ENCODE measurements around the gene TMEM178B. TPM values are rescaled to one million over a fixed set of nuclear protein-coding genes. Genes with fewer than 3 reads are reported as not detected.
A peak's percentile ranks its signal among the peaks of the same experiment; 100 is the strongest.
"Not testable (repeated sequence)": the region's sequence is repeated elsewhere in the genome, so short reads cannot be mapped to it uniquely, and the experiment has no call there.

TMEM178B gene
- total and polyA plus RNA-seq, 10 of the 15 experiments (the other 5 are each of a cell fraction or from before 2014, with no cell fraction given), result 0.01 to 1.1 (median 0.04) TPM; not detected in 2

DNA sequence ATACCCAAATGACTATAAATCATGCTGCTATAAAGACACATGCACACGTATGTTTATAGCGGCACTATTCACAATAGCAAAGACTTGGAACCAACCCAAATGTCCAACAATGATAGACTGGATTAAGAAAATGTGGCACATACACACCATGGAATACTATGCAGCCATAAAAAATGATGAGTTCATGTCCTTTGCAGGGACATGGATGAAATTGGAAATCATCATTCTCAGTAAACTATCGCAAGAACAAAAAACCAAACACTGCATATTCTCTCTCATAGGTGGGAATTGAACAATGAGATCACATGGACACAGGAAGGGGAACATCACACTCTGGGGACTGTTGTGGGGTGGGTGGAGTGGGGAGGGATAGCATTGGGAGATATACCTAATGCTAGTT, 35.8 kb upstream of the TMEM178B start:
- H3K27me3 ChIP-seq (replicated peaks in 1 of 2; ENCODE audit: control insufficient read depth in 2 of 2, insufficient read depth in 2 of 2, low read length in 1 of 2); in situ Hi-C loops (cut with MboI); H2AFZ ChIP-seq (ENCODE audit: control insufficient read depth, low read depth, low read length); H3K9ac ChIP-seq (ENCODE audit: control insufficient read depth, insufficient read depth, low read length); H3K4me3 ChIP-seq; intact Hi-C loops (cut with micrococcal nuclease; ENCODE audit: unreplicated experiment); H3K79me2 ChIP-seq (ENCODE audit: control insufficient read depth, insufficient read depth, low read length); CTCF ChIA-PET; H3K27ac ChIP-seq (ENCODE audit: control insufficient read depth, insufficient read depth); BruUV-seq (replicated peaks); POLR2A ChIA-PET; DNase-seq (ENCODE audit: low read depth, low spot score); H3K4me1 ChIP-seq (ENCODE audit: control insufficient read depth, insufficient read depth, low read length); RAD21 ChIA-PET (ENCODE audit: unreplicated experiment); SMC1A ChIA-PET (ENCODE audit: uncharacterized antibody, unreplicated experiment); H4K20me1 ChIP-seq (ENCODE audit: control insufficient read depth, insufficient read depth); H3K36me3 ChIP-seq (ENCODE audit: control insufficient read depth in 2 of 2, insufficient read depth in 2 of 2, low read length in 1 of 2); FAIRE-seq; H3K9me3 ChIP-seq (replicated peaks; ENCODE audit: control insufficient read depth, insufficient read depth, low read length); H3K4me2 ChIP-seq (ENCODE audit: control insufficient read depth, insufficient read depth); ATAC-seq: not testable (repeated sequence)
- WGBS (ENCODE audit: insufficient coverage, insufficient replicate concordance, low lambda C conversion rate, missing lambda C conversion rate), result 94% methylated on average over 3 of the region's 3 CpGs

DNA sequence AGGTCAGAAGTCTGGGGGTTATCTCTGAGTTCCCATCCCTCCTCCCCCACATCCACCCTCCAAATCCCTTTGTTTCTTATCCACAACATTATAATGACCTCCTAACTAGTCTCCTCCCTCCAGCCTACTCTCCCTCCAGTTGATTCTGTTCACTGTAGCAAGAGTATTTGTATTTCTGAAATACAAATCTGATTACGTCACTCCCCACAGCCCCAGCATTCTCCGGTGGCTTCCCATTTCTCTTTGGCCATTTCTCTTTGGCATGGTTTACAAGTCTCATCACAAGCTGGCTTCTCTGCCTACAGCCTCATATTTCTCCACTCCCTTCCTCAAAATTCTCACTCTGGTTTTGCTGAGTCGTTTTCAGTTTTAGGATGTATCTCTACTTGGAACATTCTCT, 34.5 kb upstream of the TMEM178B start:
- in situ Hi-C loops (cut with MboI), result no loop called here
- H3K36me3 ChIP-seq (ENCODE audit: control insufficient read depth in 2 of 2, insufficient read depth in 2 of 2, low read length in 1 of 2), result no peaks in the 10 kb centered on the region
- H3K9ac ChIP-seq (ENCODE audit: control insufficient read depth, insufficient read depth, low read length), result no peak overlapping the region
- intact Hi-C loops (cut with micrococcal nuclease; ENCODE audit: unreplicated experiment), result no loop called here
- BruUV-seq (replicated peaks), result no TSS peak
- no peaks in the 10 kb centered on the region for H3K9me3 ChIP-seq (replicated peaks; ENCODE audit: control insufficient read depth, insufficient read depth, low read length)
- RAD21 ChIA-PET (ENCODE audit: unreplicated experiment), result no interaction called here
- SMC1A ChIA-PET (ENCODE audit: uncharacterized antibody, unreplicated experiment), result no interaction called here
- POLR2A ChIA-PET, result interaction anchor here (0.7 kb wide), 1 partner anchor 996 kb away, joined by 3 read pairs; no protein-coding TSS in a partner anchor
- ATAC-seq, result no peak
- H3K79me2 ChIP-seq (ENCODE audit: control insufficient read depth, insufficient read depth, low read length), result no peaks in the 10 kb centered on the region
- DNase-seq (ENCODE audit: low read depth, low spot score), result no peak
- H3K27me3 ChIP-seq (replicated peaks in 1 of 2; ENCODE audit: control insufficient read depth in 2 of 2, insufficient read depth in 2 of 2, low read length in 1 of 2), result no peaks in the 10 kb centered on the region
- no peak overlapping the region for H3K27ac ChIP-seq (ENCODE audit: control insufficient read depth, insufficient read depth)
- FAIRE-seq, result no peak
- no peaks in the 10 kb centered on the region for H3K4me1 ChIP-seq (ENCODE audit: control insufficient read depth, insufficient read depth, low read length)
- H2AFZ ChIP-seq (ENCODE audit: control insufficient read depth, low read depth, low read length), result no peak overlapping the region
- WGBS (ENCODE audit: insufficient coverage, insufficient replicate concordance, low lambda C conversion rate, missing lambda C conversion rate), result 54% methylated on average over 3 of the region's 3 CpGs
- H3K4me3 ChIP-seq, result no peak overlapping the region
- H4K20me1 ChIP-seq (ENCODE audit: control insufficient read depth, insufficient read depth), result no peaks in the 10 kb centered on the region
- no peak for TF ChIP-seq ZNF274 (IDR thresholded peaks at IDR 0.05; ENCODE audit: insufficient read depth, insufficient read length)
- TF ChIP-seq ATF7 (IDR thresholded peaks at IDR 0.05; ENCODE audit: low read depth), result peak; percentile 33; the same call in 1 of the 2 replicates
- no peak overlapping the region for H3K4me2 ChIP-seq (ENCODE audit: control insufficient read depth, insufficient read depth)
- CTCF ChIA-PET, result no interaction called here

All from GM12878 (cell line).